Myocyte (in vitro differentiated cells): Measurements from ENCODE around the gene MYBPC2. TPM values are rescaled to one million over a fixed set of nuclear protein-coding genes. Genes with fewer than 3 reads are reported as not detected.

ENCODE experiments used
- DNase-seq: peaks from one replicate; pipeline ENCODE4 v3.0.0-alpha.2; 2012; ENCODE audit warnings: low read depth
- total RNA-seq: library from RNA; depleted of rRNA; stranded (reverse); fragments of >200 nt; gene quantifications from 2 replicates; pipeline ENCODE4 v1.2.3, GENCODE V29; 2014

Gene MYBPC2
- total RNA-seq, 1 donor from 2014 or later = 124 TPM

DNA sequence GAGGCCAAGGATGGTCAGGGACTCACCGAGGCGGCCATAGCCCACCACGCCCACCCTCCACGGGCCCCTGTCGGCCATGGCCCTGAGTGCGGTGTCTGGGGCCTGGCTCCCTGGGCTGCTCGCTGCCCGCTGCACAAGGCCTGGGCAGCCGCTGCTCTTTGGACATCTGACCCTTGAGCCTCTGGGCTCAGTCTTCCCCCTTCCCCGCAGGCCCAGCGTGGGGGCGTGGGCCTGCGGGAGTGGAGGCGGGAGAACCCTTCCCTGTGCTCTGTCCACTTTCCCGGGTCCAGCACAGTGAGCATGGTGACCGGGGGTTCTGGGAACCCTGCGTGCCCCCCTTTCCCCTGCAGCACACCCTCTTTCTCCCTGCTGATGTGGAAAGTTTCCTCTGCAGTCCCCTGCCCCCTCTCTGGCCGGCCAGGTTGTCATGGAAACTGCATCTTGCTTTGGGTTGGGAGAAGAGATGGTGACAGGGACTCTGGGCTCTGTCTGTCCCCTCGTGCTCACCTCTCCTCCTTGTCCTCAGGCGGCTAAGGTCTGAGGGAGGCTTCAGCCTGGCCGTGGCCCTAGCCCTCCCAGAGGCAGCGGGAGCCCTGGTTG is 81.2 kb downstream of the MYBPC2 start, which contains the start of gene ASPDH:
Gene ASPDH, minus strand, starts transcription at position 168 of the 600 bp plus-strand sequence. Its CDS starts 90 bp downstream, at position 78.
- no peak for DNase-seq

DNA sequence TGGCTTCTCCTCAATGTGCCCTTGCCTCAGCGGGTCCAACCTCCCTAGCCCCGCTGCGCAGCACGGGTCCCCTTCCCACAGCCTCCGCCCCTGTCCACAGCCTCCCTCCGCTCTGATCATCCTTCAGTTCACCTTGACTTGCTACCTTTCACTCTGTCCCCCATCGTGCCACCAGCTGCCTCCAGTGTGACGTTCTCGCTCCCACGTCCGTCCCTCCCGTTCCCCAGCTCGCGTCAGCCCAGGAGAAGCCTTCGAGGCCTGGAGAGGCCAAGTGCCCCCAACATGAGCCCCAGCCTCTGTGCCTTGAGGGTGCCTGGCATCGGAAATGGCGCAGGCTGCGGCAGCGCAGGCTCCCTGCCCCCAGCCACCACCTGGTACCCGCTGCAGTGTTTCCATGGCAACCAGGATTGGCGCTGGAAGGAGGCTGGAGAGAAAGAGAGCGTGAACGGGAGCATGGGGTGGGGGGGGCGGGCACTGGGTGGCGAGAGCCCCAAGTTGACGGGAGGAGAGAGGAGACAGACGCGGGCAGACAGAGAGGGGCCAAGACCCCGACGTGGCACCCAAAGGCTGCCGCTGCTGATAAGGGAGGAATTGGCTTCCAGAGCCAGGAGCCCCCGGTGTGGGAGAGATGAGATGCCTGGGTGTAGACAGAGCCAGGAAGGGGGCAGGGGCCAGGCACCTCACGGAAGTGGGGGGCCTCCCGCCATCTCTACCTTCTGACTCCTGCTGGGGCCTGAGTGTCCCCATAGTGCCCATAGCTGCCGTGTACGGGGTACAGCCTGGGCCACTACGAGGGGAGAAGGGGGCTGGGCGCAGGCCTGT is 81.9 kb downstream of the MYBPC2 start:
- no peak for DNase-seq

DNA sequence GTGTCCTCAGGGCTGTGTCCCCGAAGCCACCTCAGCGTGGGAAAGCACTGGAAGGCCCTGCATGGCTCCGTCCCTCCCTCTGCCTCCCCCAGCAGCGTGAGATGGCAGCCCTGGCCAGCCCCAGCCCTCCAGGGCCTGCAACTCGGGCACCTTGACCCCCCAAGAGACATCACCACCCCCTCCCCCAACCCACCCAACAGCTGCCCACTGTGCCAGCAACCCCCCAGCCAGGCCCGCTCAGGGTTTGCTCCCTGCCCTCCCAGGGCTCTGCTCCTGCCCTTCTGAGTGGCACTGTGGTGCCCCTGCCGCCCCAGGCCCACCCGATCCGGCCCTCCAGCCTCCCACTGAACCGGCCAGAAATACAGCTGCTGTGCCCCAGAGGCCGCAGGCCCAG is 82.5 kb downstream of the MYBPC2 start:
- DNase-seq = no peak

Other genes starting within 250 kb of the MYBPC2 start
- not detected in 2 replicates for gene MYH14, start 229.3 kb upstream of the MYBPC2 start, total RNA-seq
- gene KCNC3, start 103.5 kb upstream of the MYBPC2 start, total RNA-seq = not detected in 2 replicates
- 0.48 and 1.7 TPM in 2 replicates for gene NAPSA, start 67.3 kb upstream of the MYBPC2 start, total RNA-seq
- 70.3 and 80.5 TPM in 2 replicates for gene NR1H2, start 56.4 kb upstream of the MYBPC2 start, total RNA-seq
- 22.0 and 26.3 TPM in 2 replicates for gene POLD1, start 48.5 kb upstream of the MYBPC2 start, total RNA-seq
- gene SPIB, start 14.0 kb upstream of the MYBPC2 start, total RNA-seq = 0.73 and 2.4 TPM in 2 replicates
- 207 and 210 TPM in 2 replicates for gene EMC10, start 43.6 kb downstream of the MYBPC2 start, total RNA-seq
- gene GARIN5A, start 44.0 kb downstream of the MYBPC2 start, total RNA-seq = 1.5 and 3.0 TPM in 2 replicates
- gene JOSD2, start 78.3 kb downstream of the MYBPC2 start, total RNA-seq = 29.8 and 39.9 TPM in 2 replicates
- not detected in 2 replicates for gene ASPDH, start 81.0 kb downstream of the MYBPC2 start, total RNA-seq
- 0.05 TPM in 1 of 2 replicates, not detected in the other for gene LRRC4B, start 135.5 kb downstream of the MYBPC2 start, total RNA-seq
- not detected in 2 replicates for gene SYT3, start 207.0 kb downstream of the MYBPC2 start, total RNA-seq
- not detected in 2 replicates for gene C19orf81, start 216.6 kb downstream of the MYBPC2 start, total RNA-seq